Vagina (tissue), 2 donors: Measurements from ENCODE around the gene DPH3.

Experiments
- CTCF ChIP-seq, 3 experiments: fragments of 450-650 bp in 2 of 3; fragments of 200-600 bp in 1 of 3; sonication (generic) in 1 of 3; IDR thresholded peaks; one replicate each; pipeline ENCODE4 v1.5.1; 2017 to 2019; ENCODE audit warnings: antibody characterized with exemption in 3 of 3, mild to moderate bottlenecking in 2 of 3, moderate library complexity in 2 of 3
- POLR2A ChIP-seq, 2 donors: fragments of 450-650 bp; IDR thresholded peaks; one replicate each; pipeline ENCODE4 v1.6.1; 2017; ENCODE audit warnings: antibody characterized with exemption in 2 of 2, mild to moderate bottlenecking in 2 of 2, moderate library complexity in 2 of 2
- POLR2AphosphoS5 ChIP-seq, 2 donors: sonication (generic); formaldehyde crosslinking; IDR thresholded peaks; one replicate each; pipeline ENCODE4 v1.9.0; 2017; ENCODE audit warnings: antibody characterized with exemption in 2 of 2, mild to moderate bottlenecking in 2 of 2, low read depth in 1 of 2; ENCODE audit not compliant: insufficient read depth in 1 of 2

- TF ChIP-seq POLR2AphosphoS5 (IDR thresholded peaks at IDR 0.05; ENCODE audit: insufficient read depth in 1 of 2, low read depth in 1 of 2) (no peak), CTCF (IDR thresholded peaks at IDR 0.05) (no peak), POLR2A (IDR thresholded peaks at IDR 0.05) (no peak)
Measured at GRCh38 chr3:16279010-16279801, 14.5 kb upstream of the DPH3 start.
